T47D (cell line): Measurements from ENCODE around the gene GRIK4.

Experiments
- DNase-seq, 2 experiments: peaks; one replicate each; pipeline versions ENCODE4 v3.0.0 to v3.0.0-alpha.2; 2011 to 2012; ENCODE audit warnings: low read depth in 1 of 2, low spot score in 1 of 2
- JUND ChIP-seq: IDR thresholded peaks from 2 replicates; pipeline ENCODE4 v1.6.1; 2012; ENCODE audit warnings: low read depth
- in situ Hi-C: cut with HindIII; loops from 2 replicates; pipeline ENCODE4 v1.10.0; 2016; ENCODE audit warnings: low sequenced_read_pairs, low pct_unique_long_range_greater_than_20kb

The GRIK4 gene

GRCh38 chr11:120914021-120914420 is 402.5 kb downstream of the GRIK4 start:
- in situ Hi-C loops: no loop called here
- TF ChIP-seq JUND: no peak
- no peak for DNase-seq

GRCh38 chr11:120914601-120915000 is 403.1 kb downstream of the GRIK4 start:
- no peak for TF ChIP-seq JUND
- in situ Hi-C loops: no loop called here
- no peak for DNase-seq

- no peak for DNase-seq
- no peak for TF ChIP-seq JUND
- in situ Hi-C loops: no loop called here
These were observed 406.2 kb downstream of the GRIK4 start for GRCh38 chr11:120917559-120918239.

- no peak for DNase-seq
- TF ChIP-seq JUND: no peak
- in situ Hi-C loops: no loop called here
These were observed 406.7 kb downstream of the GRIK4 start for GRCh38 chr11:120918257-120918656.

- in situ Hi-C loops: no loop called here
These were observed 407.5 kb downstream of the GRIK4 start for GRCh38 chr11:120919045-120919444.

GRCh38 chr11:120919566-120919965 is 408.0 kb downstream of the GRIK4 start:
- in situ Hi-C loops: no loop called here

More at GRCh38 chr11:120919045-120919444, 407.5 kb downstream of the GRIK4 start:
- TF ChIP-seq JUND: no peak
- DNase-seq: no peak

GRCh38 chr11:120923866-120924508 is 412.4 kb downstream of the GRIK4 start:
- in situ Hi-C loops: no loop called here
- TF ChIP-seq JUND: no peak

More at GRCh38 chr11:120919566-120919965, 408.0 kb downstream of the GRIK4 start:
- no peak for TF ChIP-seq JUND
- DNase-seq: no peak

GRCh38 chr11:120925944-120926343 is 414.4 kb downstream of the GRIK4 start:
- in situ Hi-C loops: no loop called here
- TF ChIP-seq JUND: no peak
- no peak for DNase-seq

More at GRCh38 chr11:120923866-120924508, 412.4 kb downstream of the GRIK4 start:
- DNase-seq: no peak

- in situ Hi-C loops: no loop called here
- DNase-seq: no peak
- TF ChIP-seq JUND: no peak
These were observed 417.1 kb downstream of the GRIK4 start for GRCh38 chr11:120928627-120929026.

GRCh38 chr11:120929090-120929489 is 417.5 kb downstream of the GRIK4 start:
- no peak for DNase-seq
- TF ChIP-seq JUND: no peak
- in situ Hi-C loops: no loop called here

GRCh38 chr11:120929664-120930154 is 418.2 kb downstream of the GRIK4 start:
- in situ Hi-C loops: no loop called here
- DNase-seq: peak; percentile 68 to 86
- TF ChIP-seq JUND: no peak

- TF ChIP-seq JUND: no peak
- peak in 1 of 2 experiments; percentile 47 for DNase-seq
- in situ Hi-C loops: no loop called here
These were observed 419.7 kb downstream of the GRIK4 start for GRCh38 chr11:120931057-120931779.
